GM19467 (cell line): ENCODE measurements around the gene PCNX2.

Experiments used
- ATAC-seq: cut with Tn5 transposase; IDR thresholded peaks from one replicate; pipeline ENCODE4 v1.9.1; 2021; ENCODE audit warnings: mild to moderate bottlenecking, moderate library complexity; ENCODE audit not compliant: unreplicated experiment

The PCNX2 gene

DNA sequence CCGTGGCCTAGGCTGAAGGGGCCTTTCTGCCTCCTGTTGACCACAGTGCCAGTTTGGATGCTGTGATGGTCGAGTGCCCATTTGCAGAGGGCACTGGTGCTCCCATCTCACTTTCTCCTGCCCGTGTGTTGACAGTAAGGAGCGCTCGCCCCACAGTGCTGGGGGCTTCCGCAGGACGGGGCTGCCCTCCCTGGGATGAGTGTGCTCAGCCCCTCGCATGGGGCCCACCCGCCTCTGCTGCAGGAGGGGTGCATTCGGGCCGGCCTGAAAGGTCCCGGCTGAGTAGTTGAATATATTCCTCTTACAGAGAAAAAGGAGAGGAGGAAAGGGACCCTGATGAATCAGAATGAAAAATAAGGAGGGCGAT is 307.8 kb downstream of the PCNX2 start:
- no peak for ATAC-seq

GRCh38 chr1:232987046-232987773 is 308.3 kb downstream of the PCNX2 start:
- ATAC-seq = no peak

- ATAC-seq = no peak
Measured at GRCh38 chr1:232986527-232986922, 309.0 kb downstream of the PCNX2 start.

DNA sequence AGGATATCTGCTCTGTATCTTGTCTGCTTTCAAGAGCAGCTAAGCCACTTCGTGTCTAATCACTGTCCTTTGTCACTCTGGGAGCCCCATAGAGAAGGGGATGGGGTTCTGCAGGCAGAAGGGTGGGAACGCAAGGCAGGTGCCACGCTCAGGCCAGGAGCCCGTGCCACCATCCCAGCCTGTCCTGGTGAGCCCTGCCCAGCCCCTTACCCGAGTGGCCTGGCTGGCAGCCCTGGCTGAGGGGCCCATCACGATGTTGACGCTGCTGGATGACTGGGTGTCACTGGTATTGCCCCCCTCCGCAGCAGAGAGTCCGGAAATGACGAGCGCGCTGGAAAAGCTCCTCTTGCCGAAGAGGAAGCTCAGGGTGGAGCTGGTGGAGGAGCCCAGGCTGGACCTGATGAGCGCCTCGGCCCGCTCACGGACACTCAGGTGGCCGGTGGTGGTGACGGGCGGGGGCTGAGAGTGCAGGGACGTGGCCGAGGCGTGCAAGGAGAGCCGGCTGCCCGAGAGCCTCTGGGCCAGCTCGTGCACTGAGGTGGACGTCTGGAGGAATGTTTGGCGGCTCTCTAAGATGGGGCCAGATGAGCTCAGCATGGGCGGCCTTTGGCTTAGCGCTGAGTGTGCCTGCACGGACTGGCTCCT is 309.5 kb downstream of the PCNX2 start:
- ATAC-seq = no peak

DNA sequence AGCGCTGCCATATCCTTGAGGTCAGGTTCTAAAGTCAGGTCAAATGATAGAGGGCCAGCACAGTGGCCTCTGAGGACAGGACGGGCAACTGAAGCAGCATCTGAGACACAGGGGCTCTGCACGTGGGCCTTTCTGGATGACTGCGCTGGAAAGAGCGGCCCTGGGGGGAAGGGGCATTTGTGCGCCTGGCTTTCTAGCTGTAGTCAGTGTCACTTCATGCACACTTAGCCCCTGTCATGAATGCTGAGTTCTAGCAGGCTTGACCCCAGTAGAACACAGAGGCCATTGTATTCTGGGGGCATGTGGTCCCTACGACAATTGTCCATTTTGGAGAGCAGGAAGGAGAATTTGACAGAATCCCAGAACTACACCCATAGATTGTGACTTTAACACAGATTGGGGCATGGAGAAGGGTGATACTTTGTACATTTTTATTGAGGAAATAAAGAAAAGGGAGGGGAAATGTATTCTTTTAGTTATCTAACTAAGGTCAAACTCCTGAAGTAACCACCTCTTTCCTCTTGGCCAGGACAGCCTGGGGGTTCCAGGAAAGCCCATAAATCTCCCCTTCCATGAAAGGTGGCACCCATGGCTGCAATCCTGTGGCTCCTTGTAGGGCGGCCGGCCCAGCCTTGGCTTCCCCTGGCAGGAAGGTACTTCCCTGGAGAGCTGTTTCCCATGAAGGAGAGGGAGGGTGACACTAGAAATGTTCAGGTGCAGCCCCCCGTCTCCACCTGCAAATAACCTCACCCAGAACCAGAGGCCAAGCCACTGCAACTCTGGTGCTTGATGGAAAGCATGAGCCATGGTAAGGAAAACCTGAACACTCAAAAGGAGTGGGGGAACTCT is 310.7 kb downstream of the PCNX2 start:
- no peak for ATAC-seq

- ATAC-seq = no peak
Measured at GRCh38 chr1:232983817-232984567, 311.5 kb downstream of the PCNX2 start.

GRCh38 chr1:232983375-232983774 is 312.1 kb downstream of the PCNX2 start:
- ATAC-seq = no peak

DNA sequence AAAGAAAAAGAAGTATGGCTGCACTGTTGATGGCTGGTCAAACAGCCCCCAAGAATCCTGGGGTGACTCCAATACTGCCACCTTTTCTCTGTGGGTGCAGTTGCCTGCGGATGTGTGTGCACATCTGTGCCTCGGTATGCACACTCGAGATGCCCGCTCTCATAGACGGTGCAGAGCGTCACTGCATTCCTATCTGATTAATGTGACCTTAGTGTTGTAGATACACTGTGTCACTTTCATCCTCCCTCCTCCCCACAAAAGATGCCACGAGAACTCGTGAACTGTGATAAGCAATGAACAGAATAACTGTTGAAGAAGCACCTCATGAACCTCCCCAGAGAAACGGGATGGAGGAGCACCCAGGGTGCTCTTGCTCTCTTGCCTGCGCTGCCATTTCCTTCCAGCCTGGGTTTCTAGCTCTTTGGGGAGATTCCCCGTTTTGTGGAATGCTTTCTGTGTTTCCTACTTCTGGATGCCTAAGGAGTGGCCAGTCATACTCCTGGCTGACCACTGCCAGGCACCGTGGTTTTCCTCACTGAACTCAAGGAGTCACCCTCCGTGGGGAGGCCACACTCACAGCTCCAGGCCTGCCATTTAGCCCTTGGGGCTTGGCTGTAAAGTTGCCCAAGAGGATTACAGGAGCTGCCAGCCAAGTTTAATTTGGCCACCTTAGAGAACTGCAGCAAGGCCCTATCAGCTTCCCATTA is 313.1 kb downstream of the PCNX2 start:
- no peak for ATAC-seq

GRCh38 chr1:232980986-232981560 is 314.5 kb downstream of the PCNX2 start:
- ATAC-seq = no peak

DNA sequence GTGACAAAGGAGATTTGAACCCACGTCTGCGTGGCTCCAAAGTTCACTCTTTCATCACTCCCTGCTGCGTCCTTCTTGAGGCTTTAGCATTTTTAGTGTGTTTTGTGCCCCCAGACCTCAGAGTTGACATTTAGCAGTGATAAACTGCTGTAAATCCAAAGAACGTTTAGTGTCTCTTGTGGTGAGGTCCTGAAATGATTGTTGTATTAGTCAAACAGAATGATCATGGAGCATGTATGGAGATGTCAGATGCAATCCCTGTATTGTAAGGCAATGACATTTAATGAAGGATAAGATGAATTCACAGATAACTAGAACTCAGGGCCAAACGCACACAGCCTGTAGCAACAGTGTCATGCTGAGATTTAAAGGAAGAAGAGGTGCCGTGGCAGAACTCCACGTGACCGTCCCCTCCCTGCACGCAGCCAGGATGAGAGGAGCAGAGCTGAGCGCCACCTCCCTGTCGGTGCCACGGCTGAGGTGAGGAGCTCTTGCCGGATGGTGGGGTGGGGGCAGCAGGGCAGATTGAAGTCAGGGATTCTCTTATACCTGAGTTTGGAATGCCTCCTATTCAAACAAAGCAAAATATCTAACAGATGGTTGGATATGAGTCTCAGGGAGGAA is 315.1 kb downstream of the PCNX2 start:
- ATAC-seq = no peak

DNA sequence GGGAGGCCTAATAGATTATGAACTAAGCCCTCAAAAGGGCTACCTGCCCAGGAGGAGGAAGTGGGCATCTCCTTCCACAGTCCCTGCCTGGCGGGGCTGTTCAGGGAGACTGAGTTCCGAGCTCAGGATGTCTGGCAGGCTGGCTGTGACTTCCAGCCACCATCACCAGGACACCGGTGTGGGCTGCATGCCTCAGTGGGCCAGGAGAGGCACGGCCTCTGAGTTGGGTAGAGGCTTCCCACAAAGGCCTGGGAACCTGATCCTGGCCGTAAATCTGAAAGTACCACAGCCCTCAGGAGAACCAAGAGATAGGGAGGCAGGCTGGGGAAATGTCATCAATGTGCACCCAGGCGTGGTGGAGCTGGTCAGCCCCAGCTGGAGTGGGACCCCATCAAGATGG is 316.0 kb downstream of the PCNX2 start:
- no peak for ATAC-seq

DNA sequence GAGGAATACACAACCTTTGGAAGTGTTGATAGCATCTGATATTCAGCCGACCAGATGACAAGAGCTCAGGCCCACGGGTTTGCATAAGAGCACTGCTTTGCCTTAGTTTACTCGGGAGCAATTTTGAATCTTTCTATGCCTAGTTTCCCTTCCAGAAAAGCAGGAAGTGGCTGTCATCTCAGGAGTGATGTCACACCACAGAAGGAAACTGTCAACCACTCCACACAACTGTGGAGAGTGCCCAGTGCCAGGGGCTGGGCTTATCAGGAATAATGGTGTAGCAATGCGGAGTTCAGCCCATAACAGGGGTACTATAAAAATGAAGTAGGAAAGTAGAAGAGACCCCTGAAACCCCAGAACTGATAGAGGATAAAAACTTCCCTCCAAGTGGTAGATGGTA is 316.7 kb downstream of the PCNX2 start:
- no peak for ATAC-seq

DNA sequence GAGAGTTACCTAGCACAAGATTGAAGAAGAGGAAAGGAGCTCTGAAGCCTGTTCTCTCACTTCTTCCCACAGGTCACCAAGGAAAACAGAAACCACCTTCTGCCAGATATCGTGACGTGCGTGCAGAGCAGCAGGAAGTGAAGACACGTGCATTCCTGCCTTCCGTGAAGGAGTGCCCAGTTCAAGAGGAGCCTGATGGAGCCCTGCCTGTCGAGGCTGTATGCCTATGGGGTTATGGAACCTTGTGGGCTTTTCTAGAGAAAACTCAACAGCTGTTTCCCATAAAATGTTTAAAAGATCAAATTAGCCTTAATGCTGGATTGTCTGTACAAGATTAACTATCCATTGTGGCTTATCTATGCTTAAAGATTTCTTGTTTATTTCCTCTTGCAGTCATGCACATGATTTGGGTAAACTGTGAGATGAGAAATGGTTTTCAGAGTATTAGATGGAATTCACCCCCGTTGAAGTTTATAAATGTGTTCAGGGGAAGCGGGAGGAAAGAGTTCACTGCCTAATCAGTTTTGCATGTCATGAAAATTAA is 317.4 kb downstream of the PCNX2 start:
- no peak for ATAC-seq

GRCh38 chr1:232974971-232975370 is 320.6 kb downstream of the PCNX2 start:
- ATAC-seq = no peak

DNA sequence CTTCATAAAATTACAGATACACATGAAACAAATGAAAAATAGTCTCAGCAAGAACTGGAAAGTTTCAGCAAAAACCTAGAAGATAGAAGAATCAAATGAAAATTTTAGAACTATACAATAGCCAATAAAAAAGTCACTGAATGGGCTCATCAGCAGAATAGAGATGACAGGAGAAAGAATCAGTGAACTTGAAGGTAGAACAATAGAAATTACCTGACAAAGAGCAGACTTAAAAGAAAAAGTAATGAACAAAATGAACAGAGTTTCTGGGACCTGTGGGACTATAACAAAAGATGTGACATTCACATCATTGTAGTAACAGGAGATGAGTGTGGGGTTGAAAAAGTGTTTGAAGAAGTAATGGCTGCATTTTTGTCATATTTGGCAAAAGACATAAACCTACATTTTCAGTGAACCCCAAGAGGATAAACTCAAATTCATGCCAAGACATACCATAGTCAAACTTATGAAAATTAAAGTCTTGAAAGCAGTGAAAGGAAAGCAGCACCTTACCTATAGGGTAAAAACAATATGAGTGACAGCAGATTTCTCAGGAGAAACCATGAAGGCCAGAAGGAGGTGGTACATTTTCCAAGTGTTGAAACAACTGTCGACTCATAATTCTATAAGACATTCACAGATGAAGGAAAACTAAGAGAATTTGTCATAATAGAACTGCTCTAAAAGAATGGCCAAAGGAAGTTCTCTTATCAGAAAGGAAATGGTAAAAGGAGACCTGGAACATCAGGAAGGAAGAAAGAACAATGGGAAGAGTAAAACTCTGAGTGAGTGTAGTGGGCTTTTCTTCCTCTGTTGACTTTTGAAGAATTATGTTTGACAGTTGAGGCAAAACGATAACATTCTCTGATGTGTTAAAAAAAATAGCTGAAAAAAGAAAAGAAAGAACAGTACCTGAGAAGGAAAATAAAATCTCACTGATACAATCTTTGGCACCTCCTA is 321.6 kb downstream of the PCNX2 start:
- no peak for ATAC-seq

DNA sequence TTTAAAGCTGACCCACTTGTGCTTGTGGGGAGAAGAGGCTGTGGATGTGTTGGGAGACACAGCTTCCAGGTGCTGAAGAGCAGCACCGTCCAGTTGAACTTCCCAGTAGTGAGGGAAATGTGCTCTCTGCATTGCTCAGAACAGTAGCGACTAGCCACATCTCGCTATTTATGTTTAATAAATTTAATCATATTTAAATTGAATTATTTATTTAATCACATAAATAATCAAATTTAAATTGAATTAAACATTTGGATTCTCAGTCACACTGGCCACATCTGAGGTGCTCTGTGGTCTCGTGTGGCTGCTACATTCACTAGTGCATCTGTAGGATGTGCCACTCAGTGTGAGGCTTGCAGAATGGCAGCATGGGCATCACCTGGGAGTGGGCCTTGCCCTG is 325.0 kb downstream of the PCNX2 start:
- ATAC-seq = no peak

DNA sequence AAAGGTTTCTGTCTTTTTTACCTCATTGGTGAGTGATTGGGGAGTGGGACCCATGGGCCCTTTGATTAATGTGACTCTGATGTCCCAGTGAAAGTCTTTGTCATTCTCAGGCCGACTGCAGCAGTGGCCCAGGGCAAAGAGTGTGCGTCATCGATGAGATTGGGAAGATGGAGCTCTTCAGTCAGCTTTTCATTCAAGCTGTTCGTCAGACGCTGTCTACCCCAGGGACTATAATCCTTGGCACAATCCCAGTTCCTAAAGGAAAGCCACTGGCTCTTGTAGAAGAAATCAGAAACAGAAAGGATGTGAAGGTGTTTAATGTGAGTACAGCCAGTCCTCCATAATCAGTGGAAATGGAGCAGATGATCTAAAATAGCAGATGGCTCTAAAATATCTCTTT is 325.7 kb downstream of the PCNX2 start:
- ATAC-seq = no peak

- no peak for ATAC-seq
Measured at GRCh38 chr1:232968965-232969364, 326.6 kb downstream of the PCNX2 start.
